HepG2 (cell line): ENCODE results near the gene C15orf62.

Experiments used
- ASH2L ChIP-seq: fragments of 300-600, 200-600 bp; sonication (generic); IDR thresholded peaks from 2 replicates; pipeline ENCODE4 v1.7.0; 2017; ENCODE audit warnings: low read depth, mild to moderate bottlenecking, moderate library complexity, mixed read lengths, low read length; ENCODE audit not compliant: insufficient read length
- CCAR2 ChIP-seq: fragments of 200-400 bp; formaldehyde crosslinking; optimal IDR thresholded peaks from 2 replicates; pipeline ENCODE3; 2018; ENCODE audit warnings: low read depth, mild to moderate bottlenecking, low read length, moderate library complexity
- RXRA ChIP-seq: sonication (generic); formaldehyde crosslinking; IDR thresholded peaks from 2 replicates; pipeline ENCODE4 v1.5.1; 2020; ENCODE audit warnings: missing genetic modification reagents
- ZNF768 ChIP-seq: sonication (generic); formaldehyde crosslinking; IDR thresholded peaks from 2 replicates; pipeline ENCODE4 v1.4.0; 2020; ENCODE audit warnings: missing genetic modification reagents

DNA sequence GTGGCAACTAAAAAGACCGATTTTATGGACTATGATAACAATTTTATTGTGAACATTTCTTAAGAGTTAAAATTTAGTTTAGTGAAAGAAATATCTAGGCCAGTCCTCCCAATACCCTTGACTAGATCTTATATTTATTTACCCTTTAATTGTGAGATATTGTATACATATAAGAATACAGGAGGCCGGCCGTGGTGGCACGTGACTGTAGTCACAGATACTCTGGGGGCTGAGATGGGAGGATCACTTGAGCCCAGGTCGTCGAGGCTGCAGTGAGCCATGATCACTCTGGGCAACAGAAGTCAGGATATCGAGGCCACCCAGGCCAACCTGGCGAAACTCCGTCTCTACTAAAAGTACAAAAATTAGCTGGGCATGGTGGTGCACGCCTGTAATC lies 14.0 kb upstream of the C15orf62 start:
- TF ChIP-seq ASH2L (no peak), ZNF768 (CRISPR knock-in tag) (no peak), CCAR2 (no peak), RXRA (CRISPR knock-in tag) (no peak)
